Neuronal stem cell (in vitro differentiated cells): ENCODE results near the gene MRC2.
A peak's percentile ranks its signal among the peaks of the same experiment; 100 is the strongest.

Experiments
- DNase-seq: peaks from one replicate; pipeline ENCODE4 v3.0.0-alpha.2; 2013; ENCODE audit warnings: low spot score
- H2AFZ ChIP-seq: one replicate; pipeline ENCODE4 v1.6.1; 2013; ENCODE audit warnings: mild to moderate bottlenecking, low read length, inconsistent platforms
- H2AK5ac ChIP-seq: 2 replicates; pipeline ENCODE4 v1.6.1; 2013; ENCODE audit warnings: low read depth, mild to moderate bottlenecking, inconsistent platforms, low read length, moderate library complexity, mixed read lengths
- H2BK120ac ChIP-seq: 2 replicates; pipeline ENCODE4 v1.6.1; 2013; ENCODE audit warnings: low read depth, mild to moderate bottlenecking, inconsistent platforms, low read length, moderate library complexity, mixed read lengths
- H2BK12ac ChIP-seq: one replicate; pipeline ENCODE4 v1.6.1; 2013; ENCODE audit warnings: low read length, inconsistent platforms
- H2BK15ac ChIP-seq: 2 replicates; pipeline ENCODE4 v1.6.1; 2013; ENCODE audit warnings: mild to moderate bottlenecking, low read length, inconsistent platforms, mixed read lengths
- H2BK5ac ChIP-seq: one replicate; pipeline ENCODE4 v1.6.1; 2013; ENCODE audit warnings: inconsistent platforms, mild to moderate bottlenecking, low read length, moderate library complexity
- H3K14ac ChIP-seq: one replicate; pipeline ENCODE4 v1.6.1; 2013; ENCODE audit warnings: low read length, inconsistent platforms
- H3K18ac ChIP-seq: 2 replicates; pipeline ENCODE4 v1.6.1; 2013; ENCODE audit warnings: low read length, inconsistent platforms
- H3K23ac ChIP-seq: 2 replicates; pipeline ENCODE4 v1.6.1; 2013; ENCODE audit warnings: low read depth, mild to moderate bottlenecking, mixed read lengths, low read length, inconsistent platforms; ENCODE audit not compliant: poor library complexity
- H3K27ac ChIP-seq: replicated peaks from 3 replicates; pipeline ENCODE4 v1.5.1; 2013; ENCODE audit warnings: low read length, inconsistent platforms
- H3K27me3 ChIP-seq, 3 experiments: 2 replicates each; pipeline ENCODE4 v1.6.1; 2013; ENCODE audit warnings: low read length in 3 of 3, mild to moderate bottlenecking in 2 of 3, inconsistent platforms in 1 of 3, low read depth in 1 of 3, mixed read lengths in 1 of 3, moderate library complexity in 1 of 3; ENCODE audit not compliant: control insufficient read depth in 3 of 3, insufficient read depth in 3 of 3
- H3K36me3 ChIP-seq, 2 donors: replicated peaks in 1 of 2; 2 replicates each; pipeline ENCODE4 v1.6.1; 2013; ENCODE audit warnings: low read length in 2 of 2; ENCODE audit not compliant: control insufficient read depth in 2 of 2, insufficient read depth in 2 of 2
- H3K4ac ChIP-seq: 2 replicates; pipeline ENCODE4 v1.6.1; 2013; ENCODE audit warnings: inconsistent platforms, mild to moderate bottlenecking, low read length, moderate library complexity
- H3K4me1 ChIP-seq, 2 donors: 1 replicate in 1 of 2; 2 replicates in 1 of 2; pipeline ENCODE4 v1.6.1; 2013; ENCODE audit warnings: low read length in 2 of 2, low read depth in 1 of 2; ENCODE audit not compliant: control insufficient read depth in 2 of 2, insufficient read depth in 1 of 2
- H3K4me2 ChIP-seq: one replicate; pipeline ENCODE4 v1.6.1; 2013; ENCODE audit warnings: mild to moderate bottlenecking, low read length, inconsistent platforms; ENCODE audit not compliant: insufficient read depth, poor library complexity, severe bottlenecking
- H3K4me3 ChIP-seq, 2 donors: 2 replicates each; pipeline ENCODE4 v1.5.1; 2013; ENCODE audit warnings: low read length in 2 of 2, mild to moderate bottlenecking in 2 of 2, inconsistent platforms in 1 of 2, moderate library complexity in 1 of 2
- H3K79me1 ChIP-seq: one replicate; pipeline ENCODE4 v1.6.1; 2013; ENCODE audit warnings: low read depth, mild to moderate bottlenecking, inconsistent platforms, low read length, moderate library complexity
- H3K9ac ChIP-seq: one replicate; pipeline ENCODE4 v1.6.1; 2013; ENCODE audit warnings: mild to moderate bottlenecking, low read depth, low read length, inconsistent platforms; ENCODE audit not compliant: poor library complexity
- H3K9me3 ChIP-seq, 2 donors: replicated peaks in 1 of 2; 2 replicates each; pipeline versions ENCODE3 to v1.6.1; 2013; ENCODE audit warnings: low read length in 2 of 2, mild to moderate bottlenecking in 2 of 2, inconsistent platforms in 1 of 2, low read depth in 1 of 2, mixed read lengths in 1 of 2, moderate library complexity in 1 of 2; ENCODE audit not compliant: control insufficient read depth in 2 of 2, insufficient read depth in 1 of 2
- H4K8ac ChIP-seq: one replicate; pipeline ENCODE4 v1.6.1; 2013; ENCODE audit warnings: low read depth, mild to moderate bottlenecking, inconsistent platforms, low read length, moderate library complexity
- H4K91ac ChIP-seq: one replicate; pipeline ENCODE4 v1.6.1; 2013; ENCODE audit warnings: low read length, low read depth, mild to moderate bottlenecking, inconsistent platforms; ENCODE audit not compliant: poor library complexity
- WGBS, 2 donors: extraction: QIAGEN DNeasy Blood & Tissue Kit; methylation state at CpG; one replicate each; pipeline ENCODE4 v1.1.7; 2013; ENCODE audit warnings: missing lambda C conversion rate in 2 of 2, mixed read lengths in 1 of 2; ENCODE audit not compliant: insufficient read length in 2 of 2, insufficient replicate concordance in 1 of 2; ENCODE audit errors: extremely low coverage in 2 of 2; 5-methylcytosine and 5-hydroxymethylcytosine counted together

MRC2 gene

GRCh38 chr17:62707425-62707739 is 79.9 kb downstream of the MRC2 start:
- Histone ChIP-seq H3K27me3 (peaks cover 0 to 18% (median 6%) of the 10 kb centered on the region in 3 experiments), H2BK120ac (no peak overlapping the region), H2BK15ac (no peak overlapping the region)

GRCh38 chr17:62708587-62708986 is 81.1 kb downstream of the MRC2 start:
- no peak overlapping the region for H3K4me3 ChIP-seq
- H2BK120ac ChIP-seq: no peak overlapping the region
- no peak overlapping the region for H2BK12ac ChIP-seq
- no peak overlapping the region for H2BK15ac ChIP-seq
- H2AK5ac ChIP-seq: no peak overlapping the region
- H3K36me3 ChIP-seq: no peaks in the 10 kb centered on the region
- no peak overlapping the region for H3K18ac ChIP-seq
- H3K4ac ChIP-seq: no peak overlapping the region
- no peak overlapping the region for H3K14ac ChIP-seq
- no peaks in the 10 kb centered on the region for H3K79me1 ChIP-seq
- peaks cover 0 to 9% (median 0%) of the 10 kb centered on the region in 3 experiments for H3K27me3 ChIP-seq
- no peak overlapping the region for H3K4me2 ChIP-seq
- H4K8ac ChIP-seq: no peak overlapping the region
- no peak overlapping the region for H3K23ac ChIP-seq
- peaks cover 11 to 23% of the 10 kb centered on the region in 2 donors for H3K4me1 ChIP-seq
- no peak overlapping the region for H3K9ac ChIP-seq
- no peak overlapping the region for H2BK5ac ChIP-seq
- no peak overlapping the region for H2AFZ ChIP-seq
- peaks cover 4 to 18% of the 10 kb centered on the region in 2 donors for H3K9me3 ChIP-seq
- no peak for DNase-seq
- no peak overlapping the region for H3K27ac ChIP-seq
- no CpG with 5 or more reads among the region's 2 CpGs for WGBS, 2 donors
- no peak overlapping the region for H4K91ac ChIP-seq

More at GRCh38 chr17:62707425-62707739, 79.9 kb downstream of the MRC2 start:
- Histone ChIP-seq H3K18ac (no peak overlapping the region), H3K36me3 (no peaks in the 10 kb centered on the region), H3K4me3 (no peak overlapping the region), H3K79me1 (no peaks in the 10 kb centered on the region), H4K91ac (no peak overlapping the region), H3K14ac (no peak overlapping the region), H2AFZ (no peak overlapping the region), H2BK12ac (no peak overlapping the region), H3K4ac (no peak overlapping the region), H3K9me3 (peaks cover 4 to 18% of the 10 kb centered on the region in 2 donors), H2AK5ac (no peak overlapping the region), H3K9ac (no peak overlapping the region), H3K23ac (no peak overlapping the region), H3K27ac (no peak overlapping the region), H2BK5ac (no peak overlapping the region), H4K8ac (no peak overlapping the region), H3K4me2 (no peak overlapping the region), H3K4me1 (peaks cover 13 to 18% of the 10 kb centered on the region in 2 donors)
- whole genome bisulfite sequencing, 2 donors: no CpG with 5 or more reads among the region's 9 CpGs
- DNase-seq: no peak

- no CpG with 5 or more reads among the region's 8 CpGs for whole genome bisulfite sequencing, 2 donors
- H3K14ac ChIP-seq: no peak overlapping the region
These were observed 84.7 kb downstream of the MRC2 start for GRCh38 chr17:62712171-62712581.

GRCh38 chr17:62713086-62713881 is 85.8 kb downstream of the MRC2 start:
- no peaks in the 10 kb centered on the region for H3K36me3 ChIP-seq
- no peak overlapping the region for H2BK5ac ChIP-seq
- no peaks in the 10 kb centered on the region for H3K79me1 ChIP-seq
- H3K23ac ChIP-seq: no peak overlapping the region
- no peak overlapping the region for H3K4me2 ChIP-seq
- no peak overlapping the region for H3K14ac ChIP-seq
- peaks cover 2 to 6% of the 10 kb centered on the region in 2 donors for H3K4me1 ChIP-seq
- no peak overlapping the region for H3K9ac ChIP-seq
- no peak overlapping the region for H3K4ac ChIP-seq
- H4K91ac ChIP-seq: no peak overlapping the region
- H2AFZ ChIP-seq: peak overlapping the region; percentile 82
- H3K4me3 ChIP-seq: no peak overlapping the region
- H3K9me3 ChIP-seq: peaks cover 4 to 11% of the 10 kb centered on the region in 2 donors
- no peak overlapping the region for H2BK120ac ChIP-seq
- H2BK15ac ChIP-seq: no peak overlapping the region
- DNase-seq: no peak
- no CpG with 5 or more reads among the region's 17 CpGs for WGBS, 2 donors
- no peak overlapping the region for H3K18ac ChIP-seq
- H2AK5ac ChIP-seq: no peak overlapping the region
- no peak overlapping the region for H3K27ac ChIP-seq
- no peak overlapping the region for H4K8ac ChIP-seq
- no peak overlapping the region for H2BK12ac ChIP-seq
- H3K27me3 ChIP-seq: no peaks in the 10 kb centered on the region

More at GRCh38 chr17:62712171-62712581, 84.7 kb downstream of the MRC2 start:
- Histone ChIP-seq H2BK120ac (no peak overlapping the region), H3K36me3 (no peaks in the 10 kb centered on the region), H3K18ac (peak overlapping the region; percentile 50), H3K4me3 (no peak overlapping the region), H3K27ac (no peak overlapping the region), H2BK12ac (no peak overlapping the region), H3K23ac (no peak overlapping the region), H3K4me1 (peaks cover 2 to 6% of the 10 kb centered on the region in 2 donors), H2BK5ac (no peak overlapping the region), H3K4ac (no peak overlapping the region), H2BK15ac (no peak overlapping the region), H3K27me3 (no peaks in the 10 kb centered on the region), H3K9me3 (peaks cover 4 to 16% of the 10 kb centered on the region in 2 donors), H3K79me1 (no peaks in the 10 kb centered on the region), H3K9ac (no peak overlapping the region), H2AFZ (no peak overlapping the region), H4K8ac (no peak overlapping the region), H4K91ac (no peak overlapping the region), H2AK5ac (no peak overlapping the region), H3K4me2 (no peak overlapping the region)
- no peak for DNase-seq
